K562 (cell line): ENCODE data around the gene RUNX3. TPM values are rescaled to one million over a fixed set of nuclear protein-coding genes. Genes with fewer than 3 reads are reported as not detected.

Experiments used
- ATAC-seq: fragments of 200-7000 bp; cut with Tn5 transposase; 3 replicates; pipeline ENCODE4 v1.9.1; 2020; ENCODE audit warnings: moderate library complexity
- BruUV-seq: library from RNA; stranded (reverse); fragments of 400-500 nt; replicated peaks from 2 replicates; lab custom pipeline; 2021; lab: Mats Ljungman, UMichigan
- CTCF ChIA-PET: fragments of 300-600 bp; formaldehyde crosslinking; extraction: SDS; loops from one replicate; lab custom pipeline; 2021; ENCODE audit warnings: low intra/inter-chr PET ratio; lab: Yijun Ruan, JAX
- POLR2A ChIA-PET: fragments of 300-600, 350-650 bp; sonication (Branson Sonifier 250); formaldehyde crosslinking; extraction: SDS; loops from one replicate; lab custom pipeline; 2021; ENCODE audit warnings: antibody characterized with exemption, inconsistent platforms; lab: Yijun Ruan, JAX
- DNase-seq, 4 experiments: peaks; one replicate each; pipeline versions ENCODE4 v3.0.0 to v3.0.0-alpha.2; 2011 to 2018; ENCODE audit warnings: low spot score in 3 of 4, mixed read lengths in 3 of 4; ENCODE audit errors: extremely low read depth in 1 of 4
- FAIRE-seq: peaks from 2 replicates; lab custom pipeline; 2011; peaks lifted over from hg19 to GRCh38; lab: Jason Lieb, UNC
- H2AFZ ChIP-seq: 2 replicates; pipeline ENCODE4 v1.6.0; 2011; ENCODE audit warnings: low read depth, low read length, control low read depth, inconsistent platforms
- H3K27ac ChIP-seq: fragments of 200-600 bp; 3 replicates; pipeline ENCODE4 v1.8.0; 2011; ENCODE audit warnings: low read depth, mild to moderate bottlenecking, control low read depth, inconsistent platforms, low read length, moderate library complexity, mixed read lengths; ENCODE audit errors: extremely low read depth
- H3K27me3 ChIP-seq, 2 experiments: fragments of 300-600 bp in 1 of 2; 2 replicates in 1 of 2; 3 replicates in 1 of 2; pipeline versions ENCODE4 v1.6.0 to v1.8.0; 2011; ENCODE audit warnings: inconsistent platforms in 2 of 2, low read length in 2 of 2, mild to moderate bottlenecking in 1 of 2, mixed read lengths in 1 of 2, moderate library complexity in 1 of 2; ENCODE audit not compliant: control insufficient read depth in 2 of 2, insufficient read depth in 2 of 2
- H3K36me3 ChIP-seq: fragments of 300-600 bp; 3 replicates; pipeline ENCODE4 v1.8.0; 2011; ENCODE audit warnings: mild to moderate bottlenecking, low read length, inconsistent platforms; ENCODE audit not compliant: control insufficient read depth, insufficient read depth
- H3K4me1 ChIP-seq, 2 experiments: fragments of 200-600 bp in 1 of 2; replicated peaks in 1 of 2; 2 replicates in 1 of 2; 3 replicates in 1 of 2; pipeline versions ENCODE4 v1.5.1 to v1.8.0; 2011; ENCODE audit warnings: inconsistent platforms in 2 of 2, low read length in 2 of 2, mild to moderate bottlenecking in 1 of 2, mixed read lengths in 1 of 2, moderate library complexity in 1 of 2; ENCODE audit not compliant: control insufficient read depth in 2 of 2, insufficient read depth in 2 of 2
- H3K4me2 ChIP-seq: 2 replicates; pipeline ENCODE4 v1.6.1; 2011; ENCODE audit warnings: low read length, control low read depth, inconsistent platforms, mixed read lengths; ENCODE audit not compliant: insufficient read depth
- H3K4me3 ChIP-seq: fragments of 200-600 bp; sonication (generic), shearing (Covaris generic); 2 replicates; pipeline ENCODE4 v1.5.1; 2016; ENCODE audit warnings: control low read depth, inconsistent platforms
- H3K79me2 ChIP-seq: fragments of 200-600 bp; 3 replicates; pipeline ENCODE4 v1.8.0; 2011; ENCODE audit warnings: low read length, inconsistent platforms; ENCODE audit not compliant: control insufficient read depth, insufficient read depth
- H3K9ac ChIP-seq, 2 experiments: 2 replicates each; pipeline versions ENCODE4 v1.6.0 to v1.6.1; 2011; ENCODE audit warnings: low read depth in 2 of 2, low read length in 2 of 2, control low read depth in 1 of 2, inconsistent platforms in 1 of 2, mild to moderate bottlenecking in 1 of 2, mixed read lengths in 1 of 2; ENCODE audit not compliant: insufficient read depth in 1 of 2
- H3K9me1 ChIP-seq: one replicate; pipeline ENCODE4 v1.6.0; 2011; ENCODE audit warnings: inconsistent platforms, mild to moderate bottlenecking, low read length, moderate library complexity; ENCODE audit not compliant: control insufficient read depth, insufficient read depth
- H3K9me3 ChIP-seq: replicated peaks from 2 replicates; pipeline ENCODE4 v1.5.1; 2011; ENCODE audit warnings: low read depth, low read length, inconsistent platforms; ENCODE audit not compliant: control insufficient read depth, insufficient read depth
- H4K20me1 ChIP-seq: replicated peaks from 2 replicates; pipeline ENCODE4 v1.6.1; 2011; ENCODE audit warnings: low read length, inconsistent platforms, mixed read lengths; ENCODE audit not compliant: control insufficient read depth, insufficient read depth
- ARID2 ChIP-seq: fragments of 450-650 bp; IDR thresholded peaks from 2 replicates; pipeline ENCODE4 v1.6.1; 2017; ENCODE audit warnings: antibody characterized with exemption, mild to moderate bottlenecking
- BCOR ChIP-seq: fragments of 450-650 bp; IDR thresholded peaks from 2 replicates; pipeline ENCODE4 v1.6.1; 2016
- CBX1 ChIP-seq: sonication (generic); IDR thresholded peaks from 2 replicates; pipeline ENCODE4 v1.6.1; 2016; ENCODE audit warnings: antibody characterized with exemption, low read depth, mild to moderate bottlenecking
- CCAR2 ChIP-seq: fragments of 200-400 bp; formaldehyde crosslinking; IDR thresholded peaks from 2 replicates; pipeline ENCODE4 v1.6.1; 2017; ENCODE audit warnings: mild to moderate bottlenecking, low read depth, low read length
- CHD4 ChIP-seq: fragments of 200-600 bp; sonication (generic); IDR thresholded peaks from 3 replicates; pipeline ENCODE4 v1.6.1; 2012; ENCODE audit warnings: low read depth, mild to moderate bottlenecking, mixed read lengths, low read length, inconsistent platforms; ENCODE audit not compliant: insufficient read depth, insufficient replicate concordance, poor library complexity, severe bottlenecking
- HDAC2 ChIP-seq: fragments of 450-650 bp; IDR thresholded peaks from 2 replicates; pipeline ENCODE4 v1.6.1; 2016; ENCODE audit warnings: mild to moderate bottlenecking
- KDM1A ChIP-seq, 2 experiments: fragments of 450-650 bp; IDR thresholded peaks; 2 replicates each; pipeline ENCODE4 v1.6.1; 2016; ENCODE audit warnings: mild to moderate bottlenecking in 2 of 2
- NCOA1 ChIP-seq: fragments of 450-650 bp; IDR thresholded peaks from 2 replicates; pipeline ENCODE4 v1.6.1; 2016; ENCODE audit warnings: low read depth
- RBM25 ChIP-seq: fragments of 200-400 bp; formaldehyde crosslinking; IDR thresholded peaks from 2 replicates; pipeline ENCODE4 v1.6.1; 2018; ENCODE audit warnings: low read length, low read depth, moderate library complexity; ENCODE audit not compliant: severe bottlenecking
- RCOR1 ChIP-seq, 2 experiments: IDR thresholded peaks; 2 replicates each; pipeline ENCODE4 v1.6.1; 2012; ENCODE audit warnings: low read depth in 2 of 2, low read length in 2 of 2, borderline replicate concordance in 1 of 2, improper control_type of control experiment in 1 of 2
- SRF ChIP-seq, 2 experiments: fragments of 250-450, 450-650 bp in 1 of 2; sonication (Bioruptor Pico) in 1 of 2; sonication (generic) in 1 of 2; formaldehyde crosslinking; IDR thresholded peaks; 2 replicates each; pipeline versions ENCODE4 v1.5.0 to v1.5.1; 2020 to 2022; ENCODE audit warnings: mild to moderate bottlenecking in 1 of 2, missing genetic modification reagents in 1 of 2
- ZNF239 ChIP-seq: fragments of 250-450 bp; sonication (Bioruptor Pico); IDR thresholded peaks from 2 replicates; pipeline ENCODE4 v1.4.0; 2020; ENCODE audit warnings: mild to moderate bottlenecking
- WGBS: fragments of 100-300 bp; shearing (Covaris generic); methylation state at CpG from one replicate; pipeline ENCODE4 v1.1.6; 2016; ENCODE audit warnings: low coverage, mixed read lengths; ENCODE audit not compliant: insufficient coverage; ENCODE audit errors: missing lambda C conversion rate; 5-methylcytosine and 5-hydroxymethylcytosine counted together
- in situ Hi-C: fragments of 300-500 bp; cut with MboI; formaldehyde crosslinking; loops from 4 replicates; pipeline ENCODE4 v1.15.0; 2018; ENCODE audit warnings: inconsistent platforms, mixed read lengths
- intact Hi-C: fragments of 100-400 bp; cut with micrococcal nuclease; formaldehyde crosslinking; loops from 2 replicates; pipeline ENCODE4 v1.14.2; 2022
- polyA plus RNA-seq, 8 experiments: library from polyadenylated mRNA; depleted of rRNA in 4 of 8; stranded (reverse) in 5 of 8; unstranded in 3 of 8; fragments of >200 nt; fragmentation: Nextera tagmentation in 2 of 8; fragmentation: Illumina TruSeq in 1 of 8; extraction: Ambion mirVana in 2 of 8; extraction: Trizol in 1 of 8; gene quantifications; 2 replicates each; pipeline versions ENCODE4 v1.2.1 to v1.2.3, GENCODE V29; 2011 to 2014; ENCODE audit warnings: inconsistent platforms in 1 of 8, missing spikeins in 1 of 8
- total RNA-seq, 7 experiments: library from RNA; depleted of rRNA in 6 of 7; stranded (reverse); fragments of >200 nt in 6 of 7; fragmentation: Illumina TruSeq in 2 of 7; extraction: Trizol in 2 of 7; gene quantifications; 2 replicates each; pipeline versions ENCODE4 v1.2.1 to v1.2.3, GENCODE V29; 2011 to 2021; ENCODE audit warnings: low replicate concordance in 1 of 7
- TF ChIP-seq, protein P1 (sequence below): sonication (generic); formaldehyde crosslinking; IDR thresholded peaks from 2 replicates; pipeline ENCODE4 v1.8.0; 2023; ENCODE audit warnings: mild to moderate bottlenecking, missing genetic modification reagents
- TF ChIP-seq, protein P2 (sequence below), 2 experiments: fragments of 450-650 bp in 1 of 2; sonication (generic) in 1 of 2; formaldehyde crosslinking in 1 of 2; IDR thresholded peaks in 1 of 2; conservative IDR thresholded peaks in 1 of 2; 2 replicates each; pipeline versions ENCODE4 v1.6.1 to v1.8.1; 2016 to 2023; ENCODE audit warnings: mild to moderate bottlenecking in 2 of 2, moderate library complexity in 2 of 2, inconsistent platforms in 1 of 2, missing genetic modification reagents in 1 of 2

RUNX3 gene
- total and polyA plus RNA-seq, 9 of the 15 experiments (the other 6 are each of a cell fraction or from before 2014, with no cell fraction given): 0.01 to 0.64 (median 0.09) TPM

- Histone ChIP-seq H3K4me2 (no peak overlapping the region), H3K9ac (no peak overlapping the region), H3K27ac (no peak overlapping the region), H3K4me3 (no peak overlapping the region), H3K27me3 (no peaks in the 10 kb centered on the region), H3K9me3 (no peaks in the 10 kb centered on the region), H4K20me1 (no peaks in the 10 kb centered on the region), H2AFZ (no peak overlapping the region), H3K79me2 (no peaks in the 10 kb centered on the region), H3K9me1 (no peaks in the 10 kb centered on the region), H3K4me1 (peaks cover 7 to 10% of the 10 kb centered on the region in 2 experiments), H3K36me3 (no peaks in the 10 kb centered on the region)
- no peak for FAIRE-seq
- ChIA-PET CTCF (no interaction called here), POLR2A (interaction anchor here (1.1 to 2.5 kb wide), 4 partner anchors 11 to 45 kb away, joined by 3 to 8 read pairs (median 4); no protein-coding TSS in a partner anchor)
- ATAC-seq: no peak
- 35% methylated on average over 6 of the region's 6 CpGs for WGBS
- TF ChIP-seq ARID2 (no peak), NCOA1 (no peak), CHD4 (peak; percentile 63), CBX1 (peak; percentile 79; the same call in 1 of the 2 replicates), KDM1A (IDR thresholded peaks at IDR 0.05) (peak; percentile 31 to 49; a peak in 1 of 4 replicates), CCAR2 (no peak), HDAC2 (0 out of 2 replicates have a peak, but pooled peaks have one; percentile 61), BCOR (peak; percentile 83), SRF (CRISPR knock-in tag; IDR thresholded peaks at IDR 0.05) (no peak), RCOR1 (IDR thresholded peaks at IDR 0.05; ENCODE audit: borderline replicate concordance in 1 of 2, low read depth in 2 of 2, low read length in 2 of 2) (0 out of 4 replicates have a peak, but pooled peaks of 1 of the 2 experiments have one; percentile 35), ZNF239 (CRISPR knock-in tag) (peak; percentile 72), RBM25 (peak; percentile 83)
- TF ChIP-seq, protein P1, sequence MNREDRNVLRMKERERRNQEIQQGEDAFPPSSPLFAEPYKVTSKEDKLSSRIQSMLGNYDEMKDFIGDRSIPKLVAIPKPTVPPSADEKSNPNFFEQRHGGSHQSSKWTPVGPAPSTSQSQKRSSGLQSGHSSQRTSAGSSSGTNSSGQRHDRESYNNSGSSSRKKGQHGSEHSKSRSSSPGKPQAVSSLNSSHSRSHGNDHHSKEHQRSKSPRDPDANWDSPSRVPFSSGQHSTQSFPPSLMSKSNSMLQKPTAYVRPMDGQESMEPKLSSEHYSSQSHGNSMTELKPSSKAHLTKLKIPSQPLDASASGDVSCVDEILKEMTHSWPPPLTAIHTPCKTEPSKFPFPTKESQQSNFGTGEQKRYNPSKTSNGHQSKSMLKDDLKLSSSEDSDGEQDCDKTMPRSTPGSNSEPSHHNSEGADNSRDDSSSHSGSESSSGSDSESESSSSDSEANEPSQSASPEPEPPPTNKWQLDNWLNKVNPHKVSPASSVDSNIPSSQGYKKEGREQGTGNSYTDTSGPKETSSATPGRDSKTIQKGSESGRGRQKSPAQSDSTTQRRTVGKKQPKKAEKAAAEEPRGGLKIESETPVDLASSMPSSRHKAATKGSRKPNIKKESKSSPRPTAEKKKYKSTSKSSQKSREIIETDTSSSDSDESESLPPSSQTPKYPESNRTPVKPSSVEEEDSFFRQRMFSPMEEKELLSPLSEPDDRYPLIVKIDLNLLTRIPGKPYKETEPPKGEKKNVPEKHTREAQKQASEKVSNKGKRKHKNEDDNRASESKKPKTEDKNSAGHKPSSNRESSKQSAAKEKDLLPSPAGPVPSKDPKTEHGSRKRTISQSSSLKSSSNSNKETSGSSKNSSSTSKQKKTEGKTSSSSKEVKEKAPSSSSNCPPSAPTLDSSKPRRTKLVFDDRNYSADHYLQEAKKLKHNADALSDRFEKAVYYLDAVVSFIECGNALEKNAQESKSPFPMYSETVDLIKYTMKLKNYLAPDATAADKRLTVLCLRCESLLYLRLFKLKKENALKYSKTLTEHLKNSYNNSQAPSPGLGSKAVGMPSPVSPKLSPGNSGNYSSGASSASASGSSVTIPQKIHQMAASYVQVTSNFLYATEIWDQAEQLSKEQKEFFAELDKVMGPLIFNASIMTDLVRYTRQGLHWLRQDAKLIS (CRISPR knock-in tag): no peak
- TF ChIP-seq, protein P2, sequence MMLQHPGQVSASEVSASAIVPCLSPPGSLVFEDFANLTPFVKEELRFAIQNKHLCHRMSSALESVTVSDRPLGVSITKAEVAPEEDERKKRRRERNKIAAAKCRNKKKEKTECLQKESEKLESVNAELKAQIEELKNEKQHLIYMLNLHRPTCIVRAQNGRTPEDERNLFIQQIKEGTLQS (IDR thresholded peaks at IDR 0.05): 0 out of 2 replicates have a peak, but pooled peaks have one; percentile 11
- TF ChIP-seq, protein P2 (CRISPR knock-in tag; conservative IDR thresholded peaks at IDR 0.05): no peak
- BruUV-seq: no TSS peak
- in situ Hi-C loops (no loop called here), intact Hi-C loops (no loop called here)
- DNase-seq: no peak
Observed at GRCh38 chr1:24951337-24951736, 21.3 kb upstream of the RUNX3 start.
